Measurements from ENCODE around the gene CEACAM7. TPM values are rescaled to one million over a fixed set of nuclear protein-coding genes. Genes with fewer than 3 reads are reported as not detected.

CEACAM7 gene
- total RNA-seq, 1 experiment from 2014 or later = 0.43 TPM

DNA sequence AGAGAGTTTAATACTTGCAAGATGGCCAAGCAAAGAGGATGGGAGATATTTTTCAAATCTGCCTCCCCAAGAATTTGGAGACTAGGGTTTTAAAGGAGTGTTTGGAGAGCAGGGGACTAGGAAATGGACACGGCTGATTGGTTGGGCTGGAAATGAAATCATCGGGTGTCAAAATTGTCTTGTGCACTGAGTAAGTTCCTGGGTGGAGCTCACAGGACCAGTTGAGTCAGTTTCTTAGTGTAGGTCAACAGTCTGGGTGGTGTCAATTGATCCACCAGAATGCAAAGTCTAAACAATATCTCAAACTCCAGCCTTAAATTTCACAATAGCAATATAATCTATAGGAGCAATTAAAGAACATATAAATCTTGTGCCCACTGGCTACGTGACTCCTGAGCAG is 38.2 kb downstream of the CEACAM7 start:
- Histone ChIP-seq H3K36me3 (ENCODE audit: insufficient read depth, low read length, poor library complexity, severe bottlenecking) (no peaks in the 10 kb centered on the region), H3K9me3 (ENCODE audit: low read depth, low read length, poor library complexity, severe bottlenecking) (peaks cover 5% of the 10 kb centered on the region), H3K4me1 (ENCODE audit: insufficient read depth, low read length, poor library complexity, severe bottlenecking) (no peaks in the 10 kb centered on the region), H3K27me3 (replicated peaks; ENCODE audit: insufficient read depth, low read depth, low read length, poor library complexity) (no peaks in the 10 kb centered on the region), H3K4me3 (ENCODE audit: low read depth, low read length, poor library complexity, severe bottlenecking) (no peak overlapping the region), H3K27ac (ENCODE audit: low read depth, low read length, poor library complexity, severe bottlenecking) (no peak overlapping the region)
- POLR2A ChIA-PET (ENCODE audit: low non-redundant PET) = interaction anchor here (0.6 kb wide), 1 partner anchor 52 kb away, joined by 4 read pairs; no protein-coding TSS in a partner anchor
- CTCF ChIA-PET = no interaction called here
- no peak for TF ChIP-seq EZH2 (IDR thresholded peaks at IDR 0.05; ENCODE audit: borderline replicate concordance, low read depth, low read length, poor library complexity, severe bottlenecking)
- TF ChIP-seq, protein P1, sequence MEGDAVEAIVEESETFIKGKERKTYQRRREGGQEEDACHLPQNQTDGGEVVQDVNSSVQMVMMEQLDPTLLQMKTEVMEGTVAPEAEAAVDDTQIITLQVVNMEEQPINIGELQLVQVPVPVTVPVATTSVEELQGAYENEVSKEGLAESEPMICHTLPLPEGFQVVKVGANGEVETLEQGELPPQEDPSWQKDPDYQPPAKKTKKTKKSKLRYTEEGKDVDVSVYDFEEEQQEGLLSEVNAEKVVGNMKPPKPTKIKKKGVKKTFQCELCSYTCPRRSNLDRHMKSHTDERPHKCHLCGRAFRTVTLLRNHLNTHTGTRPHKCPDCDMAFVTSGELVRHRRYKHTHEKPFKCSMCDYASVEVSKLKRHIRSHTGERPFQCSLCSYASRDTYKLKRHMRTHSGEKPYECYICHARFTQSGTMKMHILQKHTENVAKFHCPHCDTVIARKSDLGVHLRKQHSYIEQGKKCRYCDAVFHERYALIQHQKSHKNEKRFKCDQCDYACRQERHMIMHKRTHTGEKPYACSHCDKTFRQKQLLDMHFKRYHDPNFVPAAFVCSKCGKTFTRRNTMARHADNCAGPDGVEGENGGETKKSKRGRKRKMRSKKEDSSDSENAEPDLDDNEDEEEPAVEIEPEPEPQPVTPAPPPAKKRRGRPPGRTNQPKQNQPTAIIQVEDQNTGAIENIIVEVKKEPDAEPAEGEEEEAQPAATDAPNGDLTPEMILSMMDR (conservative IDR thresholded peaks at IDR 0.05; ENCODE audit: low read depth, low read length) = no peak
- no TSS peak for BruUV-seq (replicated peaks)
- DNase-seq (ENCODE audit: low spot score) = no peak
- intact Hi-C loops (cut with micrococcal nuclease; ENCODE audit: unreplicated experiment) = no loop called here

DNA sequence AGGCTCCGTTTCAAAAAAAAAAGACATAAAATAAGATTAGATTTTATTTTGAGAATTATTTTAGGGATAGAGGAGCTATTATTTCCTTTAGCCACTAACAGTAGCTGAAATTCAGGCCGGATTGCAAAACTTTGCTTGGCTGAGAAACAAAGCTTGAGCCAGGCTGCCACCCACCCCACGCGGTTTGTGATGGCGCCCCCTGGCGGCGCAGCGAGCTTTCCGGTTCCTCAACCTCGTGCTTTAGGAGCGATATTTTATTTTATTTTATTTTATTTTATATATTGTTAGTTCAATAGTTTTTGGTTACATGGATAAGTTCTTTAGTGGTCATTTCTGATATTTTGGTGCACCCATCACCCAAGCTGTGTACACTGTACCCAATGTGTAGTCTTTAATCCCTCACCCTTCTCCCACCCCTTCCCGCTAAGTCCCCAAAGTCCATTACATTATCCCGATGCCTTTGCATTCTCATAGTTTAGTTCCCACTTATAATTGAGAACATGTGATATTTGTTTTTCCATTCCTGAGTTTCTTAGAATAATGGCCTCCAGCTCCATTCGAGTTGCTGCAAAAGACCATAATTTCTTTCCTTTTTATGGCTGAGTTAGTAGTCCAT is 41.4 kb downstream of the CEACAM7 start:
- TF ChIP-seq EZH2 (IDR thresholded peaks at IDR 0.05; ENCODE audit: borderline replicate concordance, low read depth, low read length, poor library complexity, severe bottlenecking) = no peak
- TF ChIP-seq, protein P1 (conservative IDR thresholded peaks at IDR 0.05; ENCODE audit: low read depth, low read length) = peak; percentile 50
- no TSS peak for BruUV-seq (replicated peaks)

DNA sequence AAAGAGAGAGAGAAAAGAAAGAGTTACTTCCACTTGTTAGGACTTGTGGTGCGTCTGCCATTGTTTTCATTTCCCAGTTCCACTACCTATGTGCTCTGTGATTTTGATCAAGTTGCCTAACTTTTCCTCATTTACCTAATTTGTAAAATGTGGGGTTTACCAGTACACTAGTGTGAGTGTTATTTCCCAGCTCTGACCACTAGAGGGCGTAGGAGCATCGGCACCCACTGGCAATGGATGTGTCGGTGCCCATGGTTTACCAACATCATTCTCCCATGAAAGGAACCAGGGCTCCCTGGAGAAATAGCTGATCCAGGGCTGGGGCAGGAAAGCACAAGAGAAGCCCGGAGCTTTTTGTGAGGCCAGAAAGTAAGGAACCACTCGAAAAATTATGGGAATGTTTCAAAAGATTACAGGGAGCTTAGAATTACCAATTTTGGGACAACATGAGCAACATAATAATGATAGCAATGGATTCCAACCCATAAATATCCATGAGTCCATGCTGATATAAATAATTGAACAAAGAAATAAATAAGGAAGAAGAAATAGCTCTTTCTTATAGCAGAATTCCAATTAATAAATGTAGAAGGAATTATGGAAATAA is 46.1 kb downstream of the CEACAM7 start:
- intact Hi-C loops (cut with micrococcal nuclease; ENCODE audit: unreplicated experiment) = loop anchor here (5.0 kb wide), 3 partner anchors 60 to 145 kb away; no protein-coding TSS in a partner anchor
- POLR2A ChIA-PET (ENCODE audit: low non-redundant PET) = no interaction called here
- Histone ChIP-seq H3K36me3 (ENCODE audit: insufficient read depth, low read length, poor library complexity, severe bottlenecking) (no peaks in the 10 kb centered on the region), H3K4me1 (ENCODE audit: insufficient read depth, low read length, poor library complexity, severe bottlenecking) (no peaks in the 10 kb centered on the region), H3K4me3 (ENCODE audit: low read depth, low read length, poor library complexity, severe bottlenecking) (no peak overlapping the region), H3K27ac (ENCODE audit: low read depth, low read length, poor library complexity, severe bottlenecking) (no peak overlapping the region), H3K27me3 (replicated peaks; ENCODE audit: insufficient read depth, low read depth, low read length, poor library complexity) (no peaks in the 10 kb centered on the region), H3K9me3 (ENCODE audit: low read depth, low read length, poor library complexity, severe bottlenecking) (no peaks in the 10 kb centered on the region)
- CTCF ChIA-PET = interaction anchor here (0.6 to 1.7 kb wide), 13 partner anchors 10 to 1008 kb away, joined by 3 to 16 read pairs (median 4); no protein-coding TSS in a partner anchor
- TF ChIP-seq EZH2 (IDR thresholded peaks at IDR 0.05; ENCODE audit: borderline replicate concordance, low read depth, low read length, poor library complexity, severe bottlenecking) = no peak
- TF ChIP-seq, protein P1 (conservative IDR thresholded peaks at IDR 0.05; ENCODE audit: low read depth, low read length) = peak; percentile 95
- peak; percentile 84 for DNase-seq (ENCODE audit: low spot score)
- BruUV-seq (replicated peaks) = no TSS peak

More for the DNA sequence above, 41.4 kb downstream of the CEACAM7 start:
- ChIA-PET CTCF (interaction anchor here (0.6 to 0.8 kb wide), 2 partner anchors 9 to 107 kb away, joined by 3 to 4 read pairs; no protein-coding TSS in a partner anchor), POLR2A (ENCODE audit: low non-redundant PET) (interaction anchor here (0.6 kb wide), 1 partner anchor 213 kb away, joined by 3 read pairs; the partner anchor contains the start of gene RPS19)
- Histone ChIP-seq H3K36me3 (ENCODE audit: insufficient read depth, low read length, poor library complexity, severe bottlenecking) (no peaks in the 10 kb centered on the region), H3K9me3 (ENCODE audit: low read depth, low read length, poor library complexity, severe bottlenecking) (no peaks in the 10 kb centered on the region), H3K27me3 (replicated peaks; ENCODE audit: insufficient read depth, low read depth, low read length, poor library complexity) (no peaks in the 10 kb centered on the region), H3K27ac (ENCODE audit: low read depth, low read length, poor library complexity, severe bottlenecking) (no peak overlapping the region), H3K4me3 (ENCODE audit: low read depth, low read length, poor library complexity, severe bottlenecking) (no peak overlapping the region), H3K4me1 (ENCODE audit: insufficient read depth, low read length, poor library complexity, severe bottlenecking) (no peaks in the 10 kb centered on the region)
- peak; percentile 25 for DNase-seq (ENCODE audit: low spot score)
- intact Hi-C loops (cut with micrococcal nuclease; ENCODE audit: unreplicated experiment) = no loop called here
